Right lobe of liver (tissue), 6 donors: ENCODE data around the gene TRPM6. TPM values are rescaled to one million over a fixed set of nuclear protein-coding genes. Genes with fewer than 3 reads are reported as not detected.

Experiments
- ATAC-seq, 4 donors: fragments of 200-7000 bp; cut with Tn5 transposase; one replicate each; pipeline ENCODE4 v1.9.1; 2020; ENCODE audit warnings: mild to moderate bottlenecking in 4 of 4, moderate library complexity in 4 of 4
- DNase-seq, 3 donors: peaks; one replicate each; pipeline ENCODE4 v3.0.0-alpha.2; 2020
- H3K27ac ChIP-seq, 3 donors: fragments of 200-600 bp; one replicate each; pipeline ENCODE4 v1.8.0; 2022
- H3K27me3 ChIP-seq, 2 donors: fragments of 200-600 bp; one replicate each; pipeline ENCODE4 v1.8.0; 2022
- H3K36me3 ChIP-seq, 4 donors: fragments of 200-600 bp; sonication (generic) in 1 of 4; one replicate each; pipeline versions ENCODE4 v1.5.1 to v1.8.0; 2017 to 2022; ENCODE audit warnings: control low read depth in 1 of 4
- H3K4me1 ChIP-seq, 4 donors: fragments of 200-600 bp; sonication (generic) in 1 of 4; one replicate each; pipeline versions ENCODE4 v1.5.1 to v1.8.0; 2017 to 2022; ENCODE audit warnings: control low read depth in 1 of 4
- H3K4me3 ChIP-seq, 3 donors: fragments of 200-600 bp; one replicate each; pipeline ENCODE4 v1.8.0; 2022
- H3K9me3 ChIP-seq, 4 donors: fragments of 200-600 bp; sonication (generic) in 1 of 4; one replicate each; pipeline versions ENCODE4 v1.5.1 to v1.8.0; 2017 to 2022; ENCODE audit warnings: control low read depth in 1 of 4
- CTCF ChIP-seq, 4 donors: fragments of 200-600 bp in 3 of 4; fragments of 450-650 bp in 1 of 4; IDR thresholded peaks; one replicate each; pipeline versions ENCODE4 v1.5.1 to v1.8.0; 2016 to 2022; ENCODE audit warnings: antibody characterized with exemption in 4 of 4, mild to moderate bottlenecking in 2 of 4
- POLR2A ChIP-seq: fragments of 450-650 bp; IDR thresholded peaks from one replicate; pipeline ENCODE4 v1.6.1; 2017; ENCODE audit warnings: antibody characterized with exemption, mild to moderate bottlenecking
- WGBS: methylation state at CpG from one replicate; pipeline ENCODE4 v1.1.6; 2018; ENCODE audit warnings: low coverage, low lambda C conversion rate; ENCODE audit not compliant: insufficient coverage; ENCODE audit errors: missing lambda C conversion rate; 5-methylcytosine and 5-hydroxymethylcytosine counted together
- intact Hi-C, 2 donors: fragments of 100-400 bp; cut with DNase I; formaldehyde crosslinking; loops; one replicate each; pipeline versions ENCODE4 v1.11.2 to v1.14.1; 2022
- total RNA-seq, 6 experiments: library from RNA; depleted of rRNA in 2 of 6; stranded (reverse); fragments of >200 nt in 2 of 6; fragmentation: NEBNext Ultra II Directional in 3 of 6; extraction: Animal tissue kit (Norgen Biotek cat#: 25700) in 3 of 6; gene quantifications; one replicate each; pipeline versions ENCODE4 v1.1.0 to v1.2.4, GENCODE V29; 2016 to 2023
- donor health status: DM: no; HTN: yes; CAD: no.
- donor health status: DM: no; HTN: no; CAD: no.
- donor health status: DM: no; HTN: no; CAD: no.
- donor health status: DM: no; HTN: yes; CAD: no.
- donor health status: DM: no; HTN: yes; CAD: no.

TRPM6 gene
- total RNA-seq, 6 experiments from 2014 or later, result 0.05 to 0.24 (median 0.15) TPM; not detected in 1

DNA sequence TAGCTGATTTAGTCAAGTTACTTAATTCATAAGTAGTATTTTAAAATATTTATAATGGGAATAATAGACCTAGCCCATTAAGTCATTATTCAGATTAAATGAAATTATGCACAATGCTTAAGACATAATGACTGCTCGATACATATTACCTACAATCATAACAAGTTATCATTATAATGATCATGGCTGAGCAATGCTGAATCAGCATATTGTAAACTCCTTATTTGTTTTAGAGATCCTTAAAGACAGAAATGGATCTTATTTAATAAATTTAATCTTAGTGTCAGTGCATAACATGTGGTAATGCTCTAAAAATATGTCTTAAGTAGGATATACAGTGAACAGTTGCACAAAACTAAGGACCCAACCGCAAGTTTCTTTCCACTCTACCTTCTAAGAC, 169.0 kb downstream of the TRPM6 start:
- H3K4me1 ChIP-seq, result no peaks in the 10 kb centered on the region
- DNase-seq (no peak), ATAC-seq (no peak)
- H3K27ac ChIP-seq, result no peak overlapping the region
- TF ChIP-seq CTCF (IDR thresholded peaks at IDR 0.05), result no peak
- no peak for TF ChIP-seq POLR2A
- WGBS, result 86% methylated on average over 2 of the region's 2 CpGs
- no peaks in the 10 kb centered on the region for H3K36me3 ChIP-seq
- intact Hi-C loops, result no loop called here
- no peaks in the 10 kb centered on the region for H3K9me3 ChIP-seq
- H3K4me3 ChIP-seq, result no peak overlapping the region
- no peaks in the 10 kb centered on the region for H3K27me3 ChIP-seq

- TF ChIP-seq CTCF (IDR thresholded peaks at IDR 0.05) (no peak), POLR2A (no peak)
- no peak overlapping the region for H3K27ac ChIP-seq
- H3K36me3 ChIP-seq, result no peaks in the 10 kb centered on the region
- WGBS, result 62% methylated on average over 4 of the region's 5 CpGs
- H3K27me3 ChIP-seq, result no peaks in the 10 kb centered on the region
- no peaks in the 10 kb centered on the region for H3K4me1 ChIP-seq
- no peak overlapping the region for H3K4me3 ChIP-seq
- ATAC-seq, result no peak
- no peaks in the 10 kb centered on the region for H3K9me3 ChIP-seq
- DNase-seq, result no peak
- intact Hi-C loops, result no loop called here
Observed at GRCh38 chr9:74711341-74711740, 176.4 kb downstream of the TRPM6 start.

DNA sequence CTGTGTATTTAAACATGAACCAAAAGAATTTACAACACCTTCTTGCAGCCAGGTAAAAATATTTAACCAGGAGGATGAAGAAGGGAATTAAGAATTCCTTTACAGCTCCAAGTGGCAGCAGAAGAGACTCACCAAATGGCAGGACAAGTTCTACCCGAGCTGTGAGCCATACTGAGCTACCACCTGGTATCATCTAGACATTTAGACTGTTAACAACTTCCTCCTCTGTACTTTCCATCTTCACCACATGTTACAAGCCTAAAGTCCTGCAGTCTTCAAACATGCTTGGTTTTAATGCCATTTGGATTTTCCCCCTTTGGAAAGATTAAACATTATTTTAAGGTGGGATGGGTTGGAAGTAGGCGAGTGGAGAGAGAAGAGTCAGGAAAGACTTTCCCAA, 190.2 kb downstream of the TRPM6 start:
- WGBS, result 13% methylated on average over 2 of the region's 2 CpGs
- no peak overlapping the region for H3K27ac ChIP-seq
- ATAC-seq (no peak), DNase-seq (no peak)
- no peaks in the 10 kb centered on the region for H3K27me3 ChIP-seq
- no peak for TF ChIP-seq CTCF (IDR thresholded peaks at IDR 0.05)
- TF ChIP-seq POLR2A, result no peak
- no peaks in the 10 kb centered on the region for H3K36me3 ChIP-seq
- no peak overlapping the region for H3K4me3 ChIP-seq
- no peaks in the 10 kb centered on the region for H3K9me3 ChIP-seq
- no peaks in the 10 kb centered on the region for H3K4me1 ChIP-seq
- intact Hi-C loops, result no loop called here

DNA sequence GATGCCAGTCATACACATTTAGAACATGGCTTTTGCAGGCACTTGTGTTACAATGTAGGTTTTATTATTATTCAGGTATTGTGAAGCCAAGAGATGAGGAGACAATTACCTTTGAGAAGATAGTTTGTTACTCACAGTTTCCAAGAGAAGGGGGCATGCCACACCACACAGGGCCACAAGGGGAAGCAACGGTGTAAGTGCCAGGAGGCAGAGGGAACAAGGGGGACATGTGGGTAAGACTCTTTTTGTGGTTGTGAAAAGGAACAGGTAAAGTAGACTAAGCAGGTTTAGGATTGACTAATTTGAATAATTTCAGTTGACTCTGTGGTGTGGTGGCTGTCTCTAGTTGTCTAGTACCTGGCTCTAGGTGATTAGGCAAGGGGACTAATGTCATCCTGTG, 191.2 kb downstream of the TRPM6 start:
- DNase-seq (no peak), ATAC-seq (no peak)
- H3K4me1 ChIP-seq, result no peaks in the 10 kb centered on the region
- no peak overlapping the region for H3K4me3 ChIP-seq
- intact Hi-C loops, result no loop called here
- no peak overlapping the region for H3K27ac ChIP-seq
- WGBS, result 62% methylated on average over 1 of the region's 1 CpG
- H3K27me3 ChIP-seq, result no peaks in the 10 kb centered on the region
- H3K36me3 ChIP-seq, result no peaks in the 10 kb centered on the region
- H3K9me3 ChIP-seq, result no peaks in the 10 kb centered on the region
- TF ChIP-seq POLR2A (no peak), CTCF (IDR thresholded peaks at IDR 0.05) (no peak)

- intact Hi-C loops, result no loop called here
- ATAC-seq, result no peak
- TF ChIP-seq CTCF (IDR thresholded peaks at IDR 0.05) (no peak), POLR2A (no peak)
- no peak overlapping the region for H3K4me3 ChIP-seq
- no peaks in the 10 kb centered on the region for H3K9me3 ChIP-seq
- no peaks in the 10 kb centered on the region for H3K27me3 ChIP-seq
- no peak overlapping the region for H3K27ac ChIP-seq
- no peaks in the 10 kb centered on the region for H3K36me3 ChIP-seq
- no peaks in the 10 kb centered on the region for H3K4me1 ChIP-seq
- DNase-seq, result no peak
- 51% methylated on average over 8 of the region's 8 CpGs for WGBS
Observed at GRCh38 chr9:74691058-74691457, 196.7 kb downstream of the TRPM6 start.
